GM19467 (cell line): Measurements from ENCODE around the gene ZMYND8.
"Not testable (repeated sequence)": the region's sequence is repeated elsewhere in the genome, so short reads cannot be mapped to it uniquely, and the experiment has no call there.

ENCODE experiments used
- ATAC-seq: cut with Tn5 transposase; IDR thresholded peaks from one replicate; pipeline ENCODE4 v1.9.1; 2021; ENCODE audit warnings: mild to moderate bottlenecking, moderate library complexity; ENCODE audit not compliant: unreplicated experiment

The ZMYND8 gene

GRCh38 chr20:47290666-47291430, 65.7 kb downstream of the ZMYND8 start:
- ATAC-seq, result no peak

- no peak for ATAC-seq
Measured at GRCh38 chr20:47290008-47290407, 66.5 kb downstream of the ZMYND8 start.

GRCh38 chr20:47289096-47289495, 67.4 kb downstream of the ZMYND8 start:
- no peak for ATAC-seq

- not testable (repeated sequence) for ATAC-seq
Measured at GRCh38 chr20:47288530-47288929, 68.0 kb downstream of the ZMYND8 start.

- ATAC-seq, result no peak
Measured at GRCh38 chr20:47287609-47288144, 68.8 kb downstream of the ZMYND8 start.

GRCh38 chr20:47286681-47287080, 69.8 kb downstream of the ZMYND8 start:
- no peak for ATAC-seq

GRCh38 chr20:47285189-47285588, 71.3 kb downstream of the ZMYND8 start:
- no peak for ATAC-seq

GRCh38 chr20:47284373-47284772, 72.1 kb downstream of the ZMYND8 start:
- ATAC-seq, result no peak

- no peak for ATAC-seq
Measured at GRCh38 chr20:47283411-47283810, 73.1 kb downstream of the ZMYND8 start.

- no peak for ATAC-seq
Measured at GRCh38 chr20:47282864-47283263, 73.6 kb downstream of the ZMYND8 start.

GRCh38 chr20:47281376-47281775, 75.1 kb downstream of the ZMYND8 start:
- ATAC-seq, result no peak

- ATAC-seq, result no peak
Measured at GRCh38 chr20:47280668-47281067, 75.8 kb downstream of the ZMYND8 start.

- ATAC-seq, result no peak
Measured at GRCh38 chr20:47280228-47280627, 76.3 kb downstream of the ZMYND8 start.

- ATAC-seq, result no peak
Measured at GRCh38 chr20:47278907-47279348, 77.6 kb downstream of the ZMYND8 start.

GRCh38 chr20:47277535-47277872, 79.0 kb downstream of the ZMYND8 start:
- ATAC-seq, result not testable (repeated sequence)

- ATAC-seq, result no peak
Measured at GRCh38 chr20:47276851-47277534, 79.5 kb downstream of the ZMYND8 start.

- no peak for ATAC-seq
Measured at GRCh38 chr20:47276251-47276650, 80.2 kb downstream of the ZMYND8 start.

- ATAC-seq, result no peak
Measured at GRCh38 chr20:47275548-47275947, 81.0 kb downstream of the ZMYND8 start.

GRCh38 chr20:47274401-47275108, 81.9 kb downstream of the ZMYND8 start:
- peak; percentile 69 for ATAC-seq

- ATAC-seq, result no peak
Measured at GRCh38 chr20:47273591-47274235, 82.8 kb downstream of the ZMYND8 start.
